NCI-H1436 (cell line): ENCODE measurements around the gene KRT78.

Source experiments
- DNase-seq: peaks from one replicate; lab custom pipeline; 2025; lab: John Stamatoyannopoulos, UW

Gene KRT78

GRCh38 chr12:52838609-52839435 is 10.0 kb downstream of the KRT78 start:
- DNase-seq, result no peak

- no peak for DNase-seq
Observed at GRCh38 chr12:52837781-52838608, 10.8 kb downstream of the KRT78 start.

- DNase-seq, result no peak
Observed at GRCh38 chr12:52837413-52837741, 11.4 kb downstream of the KRT78 start.

GRCh38 chr12:52836491-52837412 is 12.0 kb downstream of the KRT78 start:
- no peak for DNase-seq

GRCh38 chr12:52836042-52836466 is 12.7 kb downstream of the KRT78 start:
- no peak for DNase-seq

GRCh38 chr12:52835271-52836041 is 13.3 kb downstream of the KRT78 start:
- DNase-seq, result no peak

- no peak for DNase-seq
Observed at GRCh38 chr12:52834727-52835001, 14.1 kb downstream of the KRT78 start.

GRCh38 chr12:52833922-52834726 is 14.7 kb downstream of the KRT78 start, which contains the start of gene KRT79:
TSS of gene KRT79 (minus strand) at chr12:52834311. CDS start at chr12:52834260, 51 bp downstream.
- DNase-seq, result no peak

GRCh38 chr12:52832985-52833905 is 15.5 kb downstream of the KRT78 start:
- DNase-seq, result no peak

- DNase-seq, result no peak
Observed at GRCh38 chr12:52832451-52832850, 16.3 kb downstream of the KRT78 start.

- DNase-seq, result no peak
Observed at GRCh38 chr12:52831251-52831650, 17.5 kb downstream of the KRT78 start.

GRCh38 chr12:52829986-52830770 is 18.6 kb downstream of the KRT78 start:
- no peak for DNase-seq

GRCh38 chr12:52828591-52829021 is 20.2 kb downstream of the KRT78 start:
- no peak for DNase-seq

- no peak for DNase-seq
Observed at GRCh38 chr12:52828156-52828555, 20.6 kb downstream of the KRT78 start.

- no peak for DNase-seq
Observed at GRCh38 chr12:52827499-52828090, 21.2 kb downstream of the KRT78 start.

- no peak for DNase-seq
Observed at GRCh38 chr12:52826611-52827498, 21.9 kb downstream of the KRT78 start.

GRCh38 chr12:52825961-52826360 is 22.8 kb downstream of the KRT78 start:
- DNase-seq, result no peak
